ENCODE results near the gene MAML2.

Gene MAML2

GRCh38 chr11:96338910-96339705 is 3.9 kb downstream of the MAML2 start:
- DNase-seq, result peak; percentile 83

- peak; percentile 26 for DNase-seq
Measured at GRCh38 chr11:96337541-96338431, 5.2 kb downstream of the MAML2 start.

- DNase-seq, result no peak
Measured at GRCh38 chr11:96335388-96335787, 7.6 kb downstream of the MAML2 start.

- DNase-seq, result no peak
Measured at GRCh38 chr11:96334219-96334618, 8.8 kb downstream of the MAML2 start.

- DNase-seq, result no peak
Measured at GRCh38 chr11:96333191-96333719, 9.7 kb downstream of the MAML2 start.

- no peak for DNase-seq
Measured at GRCh38 chr11:96332126-96332771, 10.7 kb downstream of the MAML2 start.

GRCh38 chr11:96331699-96332116 is 11.3 kb downstream of the MAML2 start:
- DNase-seq, result no peak

- no peak for DNase-seq
Measured at GRCh38 chr11:96330511-96330859, 12.5 kb downstream of the MAML2 start.

GRCh38 chr11:96329855-96330510 is 13.0 kb downstream of the MAML2 start:
- no peak for DNase-seq

- DNase-seq, result no peak
Measured at GRCh38 chr11:96329419-96329818, 13.6 kb downstream of the MAML2 start.

GRCh38 chr11:96328395-96329010 is 14.5 kb downstream of the MAML2 start:
- no peak for DNase-seq

- no peak for DNase-seq
Measured at GRCh38 chr11:96326959-96327358, 16.0 kb downstream of the MAML2 start.

- DNase-seq, result no peak
Measured at GRCh38 chr11:96324912-96325311, 18.1 kb downstream of the MAML2 start.

- DNase-seq, result no peak
Measured at GRCh38 chr11:96323642-96323985, 19.4 kb downstream of the MAML2 start.

GRCh38 chr11:96322775-96323641 is 20.0 kb downstream of the MAML2 start:
- DNase-seq, result no peak

- no peak for DNase-seq
Measured at GRCh38 chr11:96321091-96321490, 21.9 kb downstream of the MAML2 start.

- DNase-seq, result no peak
Measured at GRCh38 chr11:96319898-96320656, 22.9 kb downstream of the MAML2 start.

GRCh38 chr11:96318850-96319249 is 24.1 kb downstream of the MAML2 start:
- no peak for DNase-seq

GRCh38 chr11:96318399-96318798 is 24.6 kb downstream of the MAML2 start:
- DNase-seq, result no peak

GRCh38 chr11:96317985-96318384 is 25.0 kb downstream of the MAML2 start:
- no peak for DNase-seq

GRCh38 chr11:96317571-96317970 is 25.4 kb downstream of the MAML2 start:
- peak; percentile 8 for DNase-seq
